ENCODE results near the gene ZNF862.

The ZNF862 gene

GRCh38 chr7:149811831-149812490 lies 26.2 kb upstream of the ZNF862 start:
- DNase-seq = no peak

GRCh38 chr7:149813254-149814035 lies 24.7 kb upstream of the ZNF862 start:
- no peak for DNase-seq

- DNase-seq = no peak
These were observed 23.7 kb upstream of the ZNF862 start for GRCh38 chr7:149814494-149814893.

GRCh38 chr7:149815121-149815520 lies 23.1 kb upstream of the ZNF862 start:
- DNase-seq = no peak

GRCh38 chr7:149815661-149816266 lies 22.4 kb upstream of the ZNF862 start:
- no peak for DNase-seq

GRCh38 chr7:149816267-149816751 lies 21.9 kb upstream of the ZNF862 start:
- DNase-seq = no peak

GRCh38 chr7:149816794-149817193 lies 21.4 kb upstream of the ZNF862 start:
- DNase-seq = no peak

GRCh38 chr7:149817301-149817771 lies 20.8 kb upstream of the ZNF862 start:
- no peak for DNase-seq

- no peak for DNase-seq
These were observed 20.2 kb upstream of the ZNF862 start for GRCh38 chr7:149817836-149818535.

GRCh38 chr7:149818536-149818840 lies 19.7 kb upstream of the ZNF862 start:
- no peak for DNase-seq

GRCh38 chr7:149819141-149819960 lies 18.8 kb upstream of the ZNF862 start:
- no peak for DNase-seq

GRCh38 chr7:149819961-149820340 lies 18.2 kb upstream of the ZNF862 start:
- no peak for DNase-seq

GRCh38 chr7:149820622-149821190 lies 17.5 kb upstream of the ZNF862 start:
- DNase-seq = no peak

- DNase-seq = no peak
These were observed 16.7 kb upstream of the ZNF862 start for GRCh38 chr7:149821191-149822148.

GRCh38 chr7:149822353-149822943 lies 15.7 kb upstream of the ZNF862 start:
- DNase-seq = no peak

GRCh38 chr7:149823191-149823630 lies 15.0 kb upstream of the ZNF862 start:
- no peak for DNase-seq

GRCh38 chr7:149823631-149824199 lies 14.5 kb upstream of the ZNF862 start:
- DNase-seq = no peak

- no peak for DNase-seq
These were observed 13.9 kb upstream of the ZNF862 start for GRCh38 chr7:149824301-149824741.

- no peak for DNase-seq
These were observed 13.2 kb upstream of the ZNF862 start for GRCh38 chr7:149824748-149825566.

Data from suppressor macrophage treated with lipopolysaccharide for 4 hours (primary cell).